Mammary epithelial cell (primary cell): ENCODE data around the gene PLD6.

Source experiments
- EZH2 ChIP-seq: IDR thresholded peaks from 2 replicates; pipeline ENCODE4 v1.6.1; 2012; ENCODE audit warnings: low read length, inconsistent platforms, borderline replicate concordance
- TF ChIP-seq, protein P1 (sequence below), 2 donors: IDR thresholded peaks in 1 of 2; conservative IDR thresholded peaks in 1 of 2; 2 replicates each; pipeline ENCODE4 v1.5.1; 2011 to 2012; ENCODE audit warnings: inconsistent platforms in 2 of 2, low read length in 2 of 2, mild to moderate bottlenecking in 2 of 2, control low read depth in 1 of 2, low read depth in 1 of 2; ENCODE audit not compliant: insufficient read depth in 1 of 2; ENCODE audit errors: extremely low read depth in 1 of 2

GRCh38 chr17:17166446-17166845, 39.7 kb downstream of the PLD6 start:
- TF ChIP-seq, protein P1, sequence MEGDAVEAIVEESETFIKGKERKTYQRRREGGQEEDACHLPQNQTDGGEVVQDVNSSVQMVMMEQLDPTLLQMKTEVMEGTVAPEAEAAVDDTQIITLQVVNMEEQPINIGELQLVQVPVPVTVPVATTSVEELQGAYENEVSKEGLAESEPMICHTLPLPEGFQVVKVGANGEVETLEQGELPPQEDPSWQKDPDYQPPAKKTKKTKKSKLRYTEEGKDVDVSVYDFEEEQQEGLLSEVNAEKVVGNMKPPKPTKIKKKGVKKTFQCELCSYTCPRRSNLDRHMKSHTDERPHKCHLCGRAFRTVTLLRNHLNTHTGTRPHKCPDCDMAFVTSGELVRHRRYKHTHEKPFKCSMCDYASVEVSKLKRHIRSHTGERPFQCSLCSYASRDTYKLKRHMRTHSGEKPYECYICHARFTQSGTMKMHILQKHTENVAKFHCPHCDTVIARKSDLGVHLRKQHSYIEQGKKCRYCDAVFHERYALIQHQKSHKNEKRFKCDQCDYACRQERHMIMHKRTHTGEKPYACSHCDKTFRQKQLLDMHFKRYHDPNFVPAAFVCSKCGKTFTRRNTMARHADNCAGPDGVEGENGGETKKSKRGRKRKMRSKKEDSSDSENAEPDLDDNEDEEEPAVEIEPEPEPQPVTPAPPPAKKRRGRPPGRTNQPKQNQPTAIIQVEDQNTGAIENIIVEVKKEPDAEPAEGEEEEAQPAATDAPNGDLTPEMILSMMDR (conservative IDR thresholded peaks at IDR 0.05 in 1 of 2, IDR thresholded peaks at IDR 0.05 in 1 of 2; ENCODE audit: extremely low read depth in 1 of 2, insufficient read depth in 1 of 2, low read depth in 1 of 2, low read length in 2 of 2): no peak
- no peak for TF ChIP-seq EZH2
